NCI-H524 (cell line): ENCODE results near the gene ATM.
A peak's percentile ranks its signal among the peaks of the same experiment; 100 is the strongest.
"Not testable (repeated sequence)": the region's sequence is repeated elsewhere in the genome, so short reads cannot be mapped to it uniquely, and the experiment has no call there.

Experiments used
- DNase-seq, 2 experiments: peaks; one replicate each; lab custom pipeline; 2025; lab: John Stamatoyannopoulos, UW

Gene ATM

GRCh38 chr11:108220721-108221336 lies 2.0 kb upstream of the ATM start:
- DNase-seq: peak in 1 of 2 experiments; percentile 4

- no peak for DNase-seq
Observed at GRCh38 chr11:108221371-108221770, 1.5 kb upstream of the ATM start.

- DNase-seq: no peak
Observed at GRCh38 chr11:108221911-108222573, 825 bp upstream of the ATM start.

- peak; percentile 46 to 50 for DNase-seq
Observed at GRCh38 chr11:108223348-108224149, 682 bp downstream of the ATM start.

DNA sequence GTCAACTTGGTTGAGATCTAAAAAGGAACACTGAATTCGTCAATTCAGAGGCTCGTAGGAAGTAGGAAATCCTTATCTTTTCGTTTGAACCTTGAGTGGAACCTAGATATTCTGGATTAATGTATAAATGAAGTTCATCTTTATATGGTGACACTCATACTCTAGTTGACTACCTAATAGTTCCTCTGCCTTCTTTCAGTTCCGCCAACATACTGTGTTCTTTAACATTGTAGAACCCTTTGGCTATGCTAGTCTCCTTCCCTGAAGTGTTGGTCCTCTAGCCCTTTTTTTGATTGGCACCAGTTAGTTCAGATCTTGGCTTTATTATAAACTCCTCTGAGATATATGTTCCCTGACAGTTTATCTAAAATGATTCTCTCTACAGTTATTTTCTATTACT lies 1.5 kb downstream of the ATM start:
- peak in 1 of 2 experiments; percentile 2 for DNase-seq

- no peak for DNase-seq
Observed at GRCh38 chr11:108224911-108225786, 2.3 kb downstream of the ATM start.

- DNase-seq: no peak
Observed at GRCh38 chr11:108226036-108226435, 3.2 kb downstream of the ATM start.

- DNase-seq: no peak
Observed at GRCh38 chr11:108228251-108228650, 5.4 kb downstream of the ATM start.

DNA sequence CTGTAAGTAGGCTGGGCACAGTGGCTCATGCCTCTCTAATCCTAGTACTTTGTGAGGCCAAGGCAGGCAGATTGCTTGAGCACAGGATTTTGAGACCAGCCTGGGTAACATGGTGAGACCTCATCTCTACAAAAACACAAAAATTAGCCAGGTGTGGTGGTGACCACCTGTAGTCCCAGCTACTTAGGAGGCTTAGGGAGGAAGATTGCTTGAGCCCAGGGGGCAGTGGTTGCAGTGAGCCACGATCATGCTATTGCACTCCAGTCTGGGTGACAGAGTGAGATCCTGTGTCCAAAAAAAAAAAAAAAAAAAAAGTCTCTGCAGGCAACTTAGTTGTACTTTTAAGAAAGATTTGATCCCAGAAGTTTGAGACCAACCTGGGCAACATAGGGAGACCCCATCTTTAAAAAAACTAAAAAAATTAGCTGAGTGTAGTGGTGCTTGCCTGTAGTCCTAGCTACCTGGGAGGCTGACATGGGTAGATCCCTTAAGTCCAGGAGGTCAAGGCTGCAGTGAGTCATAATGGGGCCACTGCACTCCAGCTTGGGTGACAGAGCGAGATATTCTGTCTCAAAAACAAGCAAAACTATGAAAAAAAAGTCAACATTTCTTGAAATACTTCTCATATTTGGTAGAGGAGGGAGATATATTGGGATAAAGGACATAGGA lies 10.5 kb downstream of the ATM start:
- no peak for DNase-seq

DNA sequence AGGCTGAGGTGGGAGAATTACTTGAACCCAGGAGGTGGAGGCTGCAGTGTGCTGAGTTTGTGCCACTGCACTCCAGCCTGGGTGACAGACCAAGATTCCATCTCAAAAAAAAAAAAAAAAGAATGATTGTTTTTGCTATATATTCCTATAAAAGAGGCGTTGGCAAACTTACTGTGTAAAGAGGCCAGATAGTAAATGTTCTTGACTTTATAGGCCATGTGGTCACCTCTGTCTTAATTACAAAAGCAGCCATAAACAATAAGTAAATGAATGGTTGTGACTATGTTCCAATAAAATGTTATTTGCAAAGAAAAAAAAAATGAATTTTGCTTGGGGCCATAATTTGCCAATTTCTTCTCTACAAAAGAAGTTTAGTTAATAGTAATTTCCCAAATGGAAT lies 12.3 kb downstream of the ATM start:
- DNase-seq: no peak

DNA sequence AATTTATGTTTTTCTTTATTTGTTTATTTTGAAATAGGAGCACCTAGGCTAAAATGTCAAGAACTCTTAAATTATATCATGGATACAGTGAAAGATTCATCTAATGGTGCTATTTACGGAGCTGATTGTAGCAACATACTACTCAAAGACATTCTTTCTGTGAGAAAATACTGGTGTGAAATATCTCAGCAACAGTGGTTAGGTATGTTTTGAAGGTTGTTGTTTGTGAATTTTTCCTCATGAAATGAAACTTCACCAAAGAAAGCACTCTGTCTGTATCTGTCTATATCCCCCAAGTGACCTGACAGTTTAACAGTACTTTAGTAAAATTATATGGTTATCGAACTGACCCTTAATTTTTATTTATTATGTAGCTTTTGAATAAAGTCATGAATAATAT lies 12.8 kb downstream of the ATM start:
- no peak for DNase-seq

DNA sequence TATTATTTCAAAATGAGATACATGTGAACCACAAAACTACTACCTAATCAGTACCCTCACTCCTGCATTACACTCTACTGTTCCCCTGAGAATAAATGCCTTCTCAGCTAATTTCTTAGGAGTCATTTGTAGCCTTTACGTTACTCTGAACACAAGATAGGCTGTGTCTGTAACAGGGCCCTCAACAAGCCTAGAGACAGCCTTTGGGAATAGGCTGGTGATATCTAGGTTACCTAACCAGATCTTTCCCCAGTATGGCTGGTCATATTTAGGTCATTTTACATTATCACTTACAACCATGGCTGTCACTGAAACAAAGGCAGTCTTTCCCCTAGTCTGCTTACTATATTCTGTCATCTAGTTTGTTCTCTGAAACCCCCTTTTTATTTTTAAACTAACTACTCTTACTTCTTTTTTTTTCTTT lies 14.2 kb downstream of the ATM start:
- DNase-seq: no peak

DNA sequence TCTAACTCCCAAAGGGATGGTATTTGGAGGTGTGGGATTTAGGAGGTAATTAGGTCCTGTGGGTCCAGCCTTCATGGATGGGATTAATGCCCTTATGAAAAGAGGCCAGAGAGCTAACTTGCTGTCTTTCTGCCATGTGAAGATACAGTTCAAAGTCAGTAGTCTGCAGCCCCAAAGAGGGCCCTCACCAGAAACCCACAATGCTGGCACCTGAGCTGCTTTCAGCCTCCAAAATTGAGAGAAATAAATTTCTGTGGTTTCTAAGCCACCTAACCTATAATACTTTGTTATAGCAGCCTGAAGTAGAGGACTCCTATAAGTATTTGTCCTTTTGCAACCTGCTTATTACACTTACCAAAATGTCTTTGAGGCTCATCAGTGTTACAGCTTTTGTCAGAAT lies 16.2 kb downstream of the ATM start:
- no peak for DNase-seq

- no peak for DNase-seq
Observed at GRCh38 chr11:108241330-108242037, 18.6 kb downstream of the ATM start.

- DNase-seq: no peak
Observed at GRCh38 chr11:108242422-108242821, 19.6 kb downstream of the ATM start.

- no peak for DNase-seq
Observed at GRCh38 chr11:108246308-108246707, 23.4 kb downstream of the ATM start.

DNA sequence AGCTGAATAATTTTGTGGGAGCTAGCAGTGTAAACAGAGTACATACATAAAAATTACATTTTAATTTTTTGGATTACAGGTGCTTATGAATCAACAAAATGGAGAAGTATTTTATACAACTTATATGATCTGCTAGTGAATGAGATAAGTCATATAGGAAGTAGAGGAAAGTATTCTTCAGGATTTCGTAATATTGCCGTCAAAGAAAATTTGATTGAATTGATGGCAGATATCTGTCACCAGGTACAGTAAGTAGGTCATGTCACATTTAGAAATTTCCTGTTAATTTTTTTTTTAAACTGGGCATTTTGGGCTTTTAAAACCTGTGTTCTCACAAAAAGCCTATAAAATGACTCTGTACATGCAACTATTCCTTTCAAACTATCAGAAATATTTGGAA lies 24.0 kb downstream of the ATM start:
- DNase-seq: no peak

DNA sequence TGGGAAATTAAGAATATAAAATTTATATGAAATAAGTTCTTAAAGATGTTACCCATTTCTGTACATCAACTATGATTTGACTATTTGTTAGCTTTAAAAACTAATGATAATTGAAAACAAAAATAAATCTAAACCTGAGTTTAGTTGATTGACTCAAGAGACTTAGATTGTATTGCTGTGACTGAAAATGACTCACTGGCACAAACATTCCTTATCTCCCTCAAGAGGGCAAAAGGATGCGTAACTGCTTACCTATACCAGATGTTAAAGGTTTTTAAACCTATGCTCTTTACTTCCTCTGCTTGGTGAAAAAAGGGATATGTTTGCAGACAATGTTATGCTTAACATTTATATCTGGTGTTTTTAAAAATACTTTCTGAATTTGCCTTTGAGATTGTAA lies 30.3 kb downstream of the ATM start:
- DNase-seq: no peak

DNA sequence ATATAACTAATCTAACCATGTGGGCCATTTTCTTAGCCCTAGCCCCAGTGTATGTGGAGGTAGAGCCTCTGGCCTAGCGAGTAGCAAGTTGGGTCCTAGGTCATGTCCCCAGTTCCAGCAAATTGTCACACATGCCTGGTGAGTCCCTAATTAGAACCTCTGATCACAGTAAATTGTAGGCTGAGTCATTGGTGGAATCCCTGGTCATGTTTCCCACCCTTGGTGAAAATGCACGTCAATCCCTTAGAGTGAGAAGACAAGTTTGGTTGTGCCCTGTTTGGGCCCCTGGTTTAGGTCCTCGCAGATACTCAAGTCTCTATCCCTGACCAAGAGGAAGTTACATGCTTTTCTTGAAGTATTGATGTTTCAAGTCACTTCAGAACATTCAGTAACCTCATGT lies 46.7 kb downstream of the ATM start:
- no peak for DNase-seq

- not testable (repeated sequence) for DNase-seq
Observed at GRCh38 chr11:108276985-108277616, 54.2 kb downstream of the ATM start.
